Glutamatergic neuron (in vitro differentiated cells): ENCODE results near the gene REV3L. TPM values are rescaled to one million over a fixed set of nuclear protein-coding genes. Genes with fewer than 3 reads are reported as not detected.
A peak's percentile ranks its signal among the peaks of the same experiment; 100 is the strongest.

Source experiments
- DNase-seq: peaks from one replicate; pipeline ENCODE4 v3.0.0; 2022
- H3K27ac Mint-ChIP-seq: one replicate; pipeline ENCODE4 v1.8.0; 2020; ENCODE audit warnings: mild to moderate bottlenecking, mixed read lengths, inconsistent platforms; ENCODE audit not compliant: unreplicated experiment
- H3K27me3 Mint-ChIP-seq: one replicate; pipeline ENCODE4 v1.8.0; 2020; ENCODE audit warnings: mild to moderate bottlenecking, moderate library complexity, mixed read lengths, inconsistent platforms; ENCODE audit not compliant: unreplicated experiment
- H3K36me3 Mint-ChIP-seq: one replicate; pipeline ENCODE4 v1.8.0; 2020; ENCODE audit warnings: mild to moderate bottlenecking, mixed read lengths, inconsistent platforms; ENCODE audit not compliant: unreplicated experiment
- H3K4me1 Mint-ChIP-seq: one replicate; pipeline ENCODE4 v1.8.0; 2020; ENCODE audit warnings: mild to moderate bottlenecking, low read depth, mixed read lengths, inconsistent platforms; ENCODE audit not compliant: unreplicated experiment
- H3K4me3 Mint-ChIP-seq: one replicate; pipeline ENCODE4 v1.8.0; 2020; ENCODE audit warnings: mild to moderate bottlenecking, mixed read lengths, inconsistent platforms; ENCODE audit not compliant: unreplicated experiment
- H3K9me3 Mint-ChIP-seq: one replicate; pipeline ENCODE4 v1.8.0; 2020; ENCODE audit warnings: mild to moderate bottlenecking, moderate library complexity, mixed read lengths, inconsistent platforms; ENCODE audit not compliant: unreplicated experiment
- CTCF ChIP-seq: fragments of 200-600 bp; sonication (generic); IDR thresholded peaks from one replicate; pipeline ENCODE4 v1.5.0; 2021; ENCODE audit not compliant: partially characterized antibody, unreplicated experiment
- total RNA-seq: library from RNA; stranded (reverse); fragmentation: NEBNext Ultra II Directional; extraction: Animal tissue kit (Norgen Biotek cat#: 25700); gene quantifications from one replicate; pipeline ENCODE4 v1.2.1, GENCODE V29; 2021; ENCODE audit not compliant: unreplicated experiment

REV3L gene
- total RNA-seq, 1 donor from 2014 or later = 33.3 TPM

- Mint-ChIP-seq H3K36me3 (peaks cover 4% of the 10 kb centered on the region), H3K27ac (no peak overlapping the region), H3K27me3 (peaks cover 4% of the 10 kb centered on the region), H3K9me3 (peaks cover 2% of the 10 kb centered on the region), H3K4me1 (peaks cover 22% of the 10 kb centered on the region), H3K4me3 (no peak overlapping the region)
- TF ChIP-seq CTCF = no peak
- no peak for DNase-seq
Observed at GRCh38 chr6:111527367-111527766, 44.3 kb upstream of the REV3L start.

GRCh38 chr6:111524735-111525134 lies 41.7 kb upstream of the REV3L start:
- no peak for TF ChIP-seq CTCF
- Mint-ChIP-seq H3K9me3 (peaks cover 2% of the 10 kb centered on the region), H3K27ac (no peak overlapping the region), H3K36me3 (peaks cover 4% of the 10 kb centered on the region), H3K27me3 (peaks cover 4% of the 10 kb centered on the region), H3K4me3 (no peak overlapping the region), H3K4me1 (peaks cover 15% of the 10 kb centered on the region)
- no peak for DNase-seq

- Mint-ChIP-seq H3K27me3 (peaks cover 4% of the 10 kb centered on the region), H3K9me3 (peaks cover 2% of the 10 kb centered on the region), H3K4me1 (peaks cover 15% of the 10 kb centered on the region), H3K36me3 (peaks cover 4% of the 10 kb centered on the region), H3K4me3 (no peak overlapping the region), H3K27ac (no peak overlapping the region)
- no peak for TF ChIP-seq CTCF
- no peak for DNase-seq
Observed at GRCh38 chr6:111524252-111524651, 41.2 kb upstream of the REV3L start.

GRCh38 chr6:111523484-111524167 lies 40.6 kb upstream of the REV3L start:
- H3K27me3 Mint-ChIP-seq = peaks cover 2% of the 10 kb centered on the region
- peak overlapping the region; percentile 31 for H3K27ac Mint-ChIP-seq
- H3K36me3 Mint-ChIP-seq = no peaks in the 10 kb centered on the region
- no peak overlapping the region for H3K4me3 Mint-ChIP-seq
- no peak for TF ChIP-seq CTCF
- no peaks in the 10 kb centered on the region for H3K9me3 Mint-ChIP-seq
- no peak for DNase-seq
- H3K4me1 Mint-ChIP-seq = peaks cover 15% of the 10 kb centered on the region

GRCh38 chr6:111522393-111523020 lies 39.5 kb upstream of the REV3L start:
- H3K4me3 Mint-ChIP-seq = no peak overlapping the region
- no peak for TF ChIP-seq CTCF
- peaks cover 2% of the 10 kb centered on the region for H3K27me3 Mint-ChIP-seq
- peaks cover 20% of the 10 kb centered on the region for H3K4me1 Mint-ChIP-seq
- no peaks in the 10 kb centered on the region for H3K36me3 Mint-ChIP-seq
- H3K27ac Mint-ChIP-seq = no peak overlapping the region
- no peak for DNase-seq
- H3K9me3 Mint-ChIP-seq = no peaks in the 10 kb centered on the region
